SK-N-MC (cell line): ENCODE data around the gene CDH4.

Source experiments
- EZH2 ChIP-seq: fragments of 200-600 bp; sonication (generic); IDR thresholded peaks from one replicate; pipeline ENCODE4 v1.6.1; 2017; ENCODE audit warnings: antibody characterized with exemption
- FOXP2 ChIP-seq: optimal IDR thresholded peaks from 2 replicates; pipeline ENCODE3; 2011; ENCODE audit warnings: mild to moderate bottlenecking, moderate library complexity; ENCODE audit not compliant: insufficient read depth; ENCODE audit errors: extremely low read length, control extremely low read depth
- POLR2AphosphoS5 ChIP-seq: IDR thresholded peaks from 2 replicates; pipeline ENCODE4 v1.6.1; 2012; ENCODE audit warnings: mild to moderate bottlenecking, low read depth, low read length, borderline replicate concordance

DNA sequence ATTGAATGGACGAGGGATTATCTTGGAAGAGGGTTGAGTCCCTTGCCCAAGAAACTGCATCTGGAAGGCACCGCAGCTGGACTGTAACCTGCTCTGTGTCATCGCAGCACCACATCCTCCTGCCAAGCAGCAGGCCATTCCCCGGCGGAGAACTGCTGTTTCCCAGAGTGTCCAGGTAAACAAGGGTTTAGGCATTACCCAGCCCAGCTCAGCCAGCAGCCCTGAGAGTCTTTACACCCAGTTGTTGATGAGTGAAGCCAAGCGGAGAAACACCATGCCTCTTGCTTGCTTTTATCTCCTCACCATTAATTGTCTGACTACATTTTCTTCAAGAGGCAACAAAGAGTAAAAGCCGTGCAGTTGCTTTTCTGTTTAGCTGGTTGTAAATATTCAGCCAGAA is 104.1 kb downstream of the CDH4 start:
- TF ChIP-seq EZH2: no peak
- TF ChIP-seq POLR2AphosphoS5: no peak
- TF ChIP-seq FOXP2: no peak
